NT2/D1 (cell line): ENCODE measurements around the gene ZNF536.

Source experiments
- YY1 ChIP-seq: IDR thresholded peaks from 2 replicates; pipeline ENCODE4 v1.6.1; 2011; ENCODE audit not compliant: insufficient read length, insufficient read depth
- ZNF274 ChIP-seq: IDR thresholded peaks from 2 replicates; pipeline ENCODE4 v1.6.1; 2011; ENCODE audit warnings: mild to moderate bottlenecking, low read depth, low read length

- TF ChIP-seq YY1 (no peak), ZNF274 (no peak)
Observed at GRCh38 chr19:30541575-30541974, 169.4 kb downstream of the ZNF536 start.
